Activated CD4-positive, alpha-beta memory T cell treated with anti-CD3 and anti-CD28 coated beads, Interleukin-2, amount 10 ng/mL, durations not matched to agents 7 days and 5 days (primary cell): Measurements from ENCODE around the gene MYO7B. TPM values are rescaled to one million over a fixed set of nuclear protein-coding genes. Genes with fewer than 3 reads are reported as not detected.

Source experiments
- CTCF ChIA-PET: fragments of 350-600 bp; sonication (Branson Sonifier 250); formaldehyde crosslinking; loops from one replicate; lab custom pipeline; 2021; ENCODE audit warnings: antibody characterized with exemption, inconsistent platforms; lab: Charles Lee
- POLR2A ChIA-PET: fragments of 350-600 bp; sonication (Branson Sonifier 250); formaldehyde crosslinking; loops from one replicate; lab custom pipeline; 2021; ENCODE audit warnings: antibody characterized with exemption; lab: Charles Lee
- DNase-seq: peaks from one replicate; pipeline ENCODE4 v3.0.0-alpha.2; 2020
- H3K27ac Mint-ChIP-seq: one replicate; pipeline ENCODE4 v1.8.0; 2021; ENCODE audit warnings: mild to moderate bottlenecking, mixed read lengths
- H3K27me3 Mint-ChIP-seq: one replicate; pipeline ENCODE4 v1.8.0; 2021; ENCODE audit warnings: mixed read lengths
- H3K36me3 Mint-ChIP-seq: one replicate; pipeline ENCODE4 v1.8.0; 2021; ENCODE audit warnings: low read depth, mixed read lengths
- H3K4me1 Mint-ChIP-seq: one replicate; pipeline ENCODE4 v1.8.0; 2021; ENCODE audit warnings: mixed read lengths
- H3K4me3 Mint-ChIP-seq: one replicate; pipeline ENCODE4 v1.8.0; 2021; ENCODE audit warnings: mild to moderate bottlenecking, mixed read lengths
- H3K9me3 Mint-ChIP-seq: one replicate; pipeline ENCODE4 v1.8.0; 2021; ENCODE audit warnings: mixed read lengths
- total RNA-seq, 2 experiments: library from RNA; stranded (reverse); gene quantifications; one replicate each; pipeline ENCODE4 v1.2.3, GENCODE V29; 2021

MYO7B gene
- total RNA-seq, 2 experiments from 2014 or later, result 0.13 to 0.18 TPM

GRCh38 chr2:127662937-127663565, 127.6 kb downstream of the MYO7B start:
- Mint-ChIP-seq H3K4me1 (no peaks in the 10 kb centered on the region), H3K4me3 (no peak overlapping the region), H3K36me3 (no peaks in the 10 kb centered on the region), H3K27ac (no peak overlapping the region), H3K27me3 (peaks cover 42% of the 10 kb centered on the region), H3K9me3 (no peaks in the 10 kb centered on the region)
- POLR2A ChIA-PET, result no interaction called here
- no peak for DNase-seq
- CTCF ChIA-PET, result no interaction called here

- H3K9me3 Mint-ChIP-seq, result no peaks in the 10 kb centered on the region
- DNase-seq, result no peak
- CTCF ChIA-PET, result interaction anchor here (0.6 to 1.4 kb wide), 2 partner anchors 14 to 532 kb away, joined by 3 read pairs; no protein-coding TSS in a partner anchor
These were observed 128.1 kb downstream of the MYO7B start for GRCh38 chr2:127663566-127664064.

GRCh38 chr2:127664065-127664894, 128.8 kb downstream of the MYO7B start:
- no peaks in the 10 kb centered on the region for H3K9me3 Mint-ChIP-seq
- no peak overlapping the region for H3K4me3 Mint-ChIP-seq
- peaks cover 47% of the 10 kb centered on the region for H3K27me3 Mint-ChIP-seq
- DNase-seq, result no peak
- H3K4me1 Mint-ChIP-seq, result no peaks in the 10 kb centered on the region
- ChIA-PET POLR2A (no interaction called here), CTCF (interaction anchor here (0.6 to 1.4 kb wide), 2 partner anchors 14 to 532 kb away, joined by 3 read pairs; no protein-coding TSS in a partner anchor)
- H3K36me3 Mint-ChIP-seq, result no peaks in the 10 kb centered on the region
- H3K27ac Mint-ChIP-seq, result no peak overlapping the region

More at GRCh38 chr2:127663566-127664064, 128.1 kb downstream of the MYO7B start:
- Mint-ChIP-seq H3K4me1 (no peaks in the 10 kb centered on the region), H3K36me3 (no peaks in the 10 kb centered on the region), H3K27me3 (peaks cover 42% of the 10 kb centered on the region), H3K27ac (no peak overlapping the region), H3K4me3 (no peak overlapping the region)
- POLR2A ChIA-PET, result no interaction called here

- no peak overlapping the region for H3K27ac Mint-ChIP-seq
- DNase-seq, result no peak
- POLR2A ChIA-PET, result no interaction called here
- H3K27me3 Mint-ChIP-seq, result peaks cover 50% of the 10 kb centered on the region
- no peaks in the 10 kb centered on the region for H3K4me1 Mint-ChIP-seq
- CTCF ChIA-PET, result interaction anchor here (1.4 kb wide), 1 partner anchor 15 kb away, joined by 3 read pairs; no protein-coding TSS in a partner anchor
- no peaks in the 10 kb centered on the region for H3K9me3 Mint-ChIP-seq
- no peak overlapping the region for H3K4me3 Mint-ChIP-seq
- no peaks in the 10 kb centered on the region for H3K36me3 Mint-ChIP-seq
These were observed 129.4 kb downstream of the MYO7B start for GRCh38 chr2:127664895-127665225.

- CTCF ChIA-PET, result no interaction called here
- H3K4me1 Mint-ChIP-seq, result no peaks in the 10 kb centered on the region
- POLR2A ChIA-PET, result no interaction called here
- no peak overlapping the region for H3K27ac Mint-ChIP-seq
- H3K9me3 Mint-ChIP-seq, result no peaks in the 10 kb centered on the region
- no peak overlapping the region for H3K4me3 Mint-ChIP-seq
- peaks cover 55% of the 10 kb centered on the region for H3K27me3 Mint-ChIP-seq
- DNase-seq, result no peak
- H3K36me3 Mint-ChIP-seq, result no peaks in the 10 kb centered on the region
These were observed 129.9 kb downstream of the MYO7B start for GRCh38 chr2:127665267-127665893.

- Mint-ChIP-seq H3K4me1 (no peaks in the 10 kb centered on the region), H3K9me3 (no peaks in the 10 kb centered on the region), H3K27me3 (peaks cover 70% of the 10 kb centered on the region), H3K27ac (no peak overlapping the region), H3K4me3 (no peak overlapping the region), H3K36me3 (no peaks in the 10 kb centered on the region)
- ChIA-PET POLR2A (no interaction called here), CTCF (no interaction called here)
- DNase-seq, result no peak
These were observed 133.6 kb downstream of the MYO7B start for GRCh38 chr2:127669056-127669455.

GRCh38 chr2:127670055-127670956, 134.8 kb downstream of the MYO7B start:
- Mint-ChIP-seq H3K27me3 (peaks cover 66% of the 10 kb centered on the region), H3K9me3 (no peaks in the 10 kb centered on the region), H3K27ac (no peak overlapping the region), H3K4me1 (peaks cover 4% of the 10 kb centered on the region), H3K4me3 (no peak overlapping the region), H3K36me3 (no peaks in the 10 kb centered on the region)
- CTCF ChIA-PET, result interaction anchor here (0.6 kb wide), 1 partner anchor 333 kb away, joined by 3 read pairs; no protein-coding TSS in a partner anchor
- no peak for DNase-seq
- POLR2A ChIA-PET, result no interaction called here

- peaks cover 7% of the 10 kb centered on the region for H3K4me1 Mint-ChIP-seq
- ChIA-PET CTCF (interaction anchor here (0.6 kb wide), 1 partner anchor 332 kb away, joined by 3 read pairs; no protein-coding TSS in a partner anchor), POLR2A (no interaction called here)
- H3K36me3 Mint-ChIP-seq, result no peaks in the 10 kb centered on the region
- no peak for DNase-seq
- H3K27me3 Mint-ChIP-seq, result peaks cover 63% of the 10 kb centered on the region
- H3K4me3 Mint-ChIP-seq, result no peak overlapping the region
- no peaks in the 10 kb centered on the region for H3K9me3 Mint-ChIP-seq
- H3K27ac Mint-ChIP-seq, result no peak overlapping the region
These were observed 135.4 kb downstream of the MYO7B start for GRCh38 chr2:127670957-127671290.

- peaks cover 9% of the 10 kb centered on the region for H3K4me1 Mint-ChIP-seq
- no peaks in the 10 kb centered on the region for H3K9me3 Mint-ChIP-seq
- ChIA-PET CTCF (interaction anchor here (0.5 kb wide), 1 partner anchor 111 kb away, joined by 3 read pairs; no protein-coding TSS in a partner anchor), POLR2A (no interaction called here)
- DNase-seq, result no peak
- H3K27me3 Mint-ChIP-seq, result peaks cover 62% of the 10 kb centered on the region
- H3K27ac Mint-ChIP-seq, result no peak overlapping the region
- H3K4me3 Mint-ChIP-seq, result no peak overlapping the region
- H3K36me3 Mint-ChIP-seq, result no peaks in the 10 kb centered on the region
These were observed 136.2 kb downstream of the MYO7B start for GRCh38 chr2:127671557-127672302.

GRCh38 chr2:127672341-127673224, 137.1 kb downstream of the MYO7B start:
- ChIA-PET CTCF (interaction anchor here (0.5 kb wide), 1 partner anchor 111 kb away, joined by 3 read pairs; no protein-coding TSS in a partner anchor), POLR2A (no interaction called here)
- peaks cover 64% of the 10 kb centered on the region for H3K27me3 Mint-ChIP-seq
- DNase-seq, result no peak
- H3K9me3 Mint-ChIP-seq, result no peaks in the 10 kb centered on the region
- H3K4me1 Mint-ChIP-seq, result peaks cover 9% of the 10 kb centered on the region
- H3K27ac Mint-ChIP-seq, result no peak overlapping the region
- no peaks in the 10 kb centered on the region for H3K36me3 Mint-ChIP-seq
- no peak overlapping the region for H3K4me3 Mint-ChIP-seq
